Right ventricle myocardium inferior (tissue), 1 donor: ENCODE results near the gene CD247. TPM values are rescaled to one million over a fixed set of nuclear protein-coding genes. Genes with fewer than 3 reads are reported as not detected.
A peak's percentile ranks its signal among the peaks of the same experiment; 100 is the strongest.

Source experiments
- ATAC-seq: fragments of 200-7000 bp; cut with Tn5 transposase; one replicate; pipeline ENCODE4 v1.9.1; 2020; ENCODE audit warnings: mild to moderate bottlenecking, moderate library complexity
- DNase-seq: peaks from one replicate; pipeline ENCODE4 v3.0.0; 2021; ENCODE audit errors: missing footprints
- intact Hi-C: fragments of 100-400 bp; cut with DNase I; formaldehyde crosslinking; loops from one replicate; pipeline ENCODE4 v1.11.0; 2022
- total RNA-seq: library from RNA; stranded (reverse); fragmentation: NEBNext Ultra II Directional; extraction: Animal tissue kit (Norgen Biotek cat#: 25700); gene quantifications from one replicate; pipeline ENCODE4 v1.2.1, GENCODE V29; 2021
- donor health status: DM: no; HTN: yes; CAD: no; lungs with severe emphysema.

CD247 gene
- total RNA-seq, 1 donor from 2014 or later, result 0.92 TPM

GRCh38 chr1:167517535-167518330, 596 bp downstream of the CD247 start:
- intact Hi-C loops, result no loop called here
- ATAC-seq, result no peak
- DNase-seq, result peak; percentile 68

- no peak for ATAC-seq
- no peak for DNase-seq
- intact Hi-C loops, result no loop called here
Measured at GRCh38 chr1:167516404-167517388, 1.6 kb downstream of the CD247 start.

- intact Hi-C loops, result no loop called here
- DNase-seq (no peak), ATAC-seq (no peak)
Measured at GRCh38 chr1:167515893-167516321, 2.4 kb downstream of the CD247 start.

GRCh38 chr1:167515461-167515860, 2.9 kb downstream of the CD247 start:
- intact Hi-C loops, result no loop called here
- DNase-seq (no peak), ATAC-seq (no peak)

GRCh38 chr1:167514288-167514687, 4.0 kb downstream of the CD247 start:
- intact Hi-C loops, result no loop called here
- ATAC-seq (no peak), DNase-seq (no peak)

GRCh38 chr1:167512046-167512654, 6.2 kb downstream of the CD247 start:
- ATAC-seq (no peak), DNase-seq (no peak)
- intact Hi-C loops, result no loop called here

GRCh38 chr1:167511374-167511986, 6.8 kb downstream of the CD247 start:
- intact Hi-C loops, result no loop called here
- ATAC-seq, result no peak

GRCh38 chr1:167510881-167511280, 7.4 kb downstream of the CD247 start:
- DNase-seq (no peak), ATAC-seq (no peak)
- intact Hi-C loops, result no loop called here

More at GRCh38 chr1:167511374-167511986, 6.8 kb downstream of the CD247 start:
- no peak for DNase-seq

GRCh38 chr1:167510244-167510643, 8.1 kb downstream of the CD247 start:
- DNase-seq (no peak), ATAC-seq (no peak)
- intact Hi-C loops, result no loop called here

GRCh38 chr1:167509587-167509986, 8.7 kb downstream of the CD247 start:
- DNase-seq (no peak), ATAC-seq (no peak)
- intact Hi-C loops, result no loop called here

- ATAC-seq, result no peak
- intact Hi-C loops, result loop anchor here (2.0 kb wide), 1 partner anchor 19 kb away; no protein-coding TSS in a partner anchor
- no peak for DNase-seq
Measured at GRCh38 chr1:167507719-167508118, 10.6 kb downstream of the CD247 start.

- DNase-seq (no peak), ATAC-seq (no peak)
- intact Hi-C loops, result no loop called here
Measured at GRCh38 chr1:167504467-167504827, 13.9 kb downstream of the CD247 start.

GRCh38 chr1:167503626-167504466, 14.5 kb downstream of the CD247 start:
- ATAC-seq (no peak), DNase-seq (no peak)
- intact Hi-C loops, result no loop called here

- ATAC-seq (no peak), DNase-seq (no peak)
- intact Hi-C loops, result no loop called here
Measured at GRCh38 chr1:167502719-167503462, 15.4 kb downstream of the CD247 start.

- ATAC-seq, result no peak
Measured at GRCh38 chr1:167502192-167502551, 16.2 kb downstream of the CD247 start.

GRCh38 chr1:167501515-167502191, 16.7 kb downstream of the CD247 start:
- DNase-seq (no peak), ATAC-seq (no peak)
- intact Hi-C loops, result no loop called here

More at GRCh38 chr1:167502192-167502551, 16.2 kb downstream of the CD247 start:
- no peak for DNase-seq
- intact Hi-C loops, result no loop called here
